HL-60 (cell line): ENCODE data around the gene SPACA6.

ENCODE experiments used
- GABPA ChIP-seq: IDR thresholded peaks from 2 replicates; pipeline ENCODE4 v1.6.1; 2012; ENCODE audit warnings: low read depth
- POLR2AphosphoS5 ChIP-seq: IDR thresholded peaks from 2 replicates; pipeline ENCODE4 v1.6.1; 2012; ENCODE audit warnings: low read depth
- TF ChIP-seq, protein P1 (sequence below): IDR thresholded peaks from one replicate; pipeline ENCODE4 v1.5.1; 2011; ENCODE audit warnings: low read length, control low read depth, inconsistent platforms; ENCODE audit not compliant: insufficient read depth

DNA sequence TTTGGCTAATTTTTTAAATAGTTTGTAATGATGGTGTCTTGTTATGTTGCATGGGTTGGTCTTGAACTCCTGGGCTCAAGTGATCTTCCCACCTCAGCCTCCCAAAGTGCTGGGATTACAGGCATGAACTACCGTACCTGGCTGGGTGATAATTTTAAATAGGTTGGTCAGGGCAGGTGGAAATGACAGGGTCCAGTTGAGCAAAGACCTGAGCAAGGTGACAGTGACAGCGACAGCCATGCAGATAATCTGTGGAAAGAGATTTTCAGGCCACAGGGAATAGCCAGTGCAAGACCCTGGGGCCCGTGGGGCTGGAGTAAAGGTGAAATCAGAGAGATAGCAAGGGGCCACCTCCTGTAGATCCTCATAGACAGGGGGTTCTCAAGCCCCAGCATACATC, 3.5 kb downstream of the SPACA6 start:
- TF ChIP-seq, protein P1, sequence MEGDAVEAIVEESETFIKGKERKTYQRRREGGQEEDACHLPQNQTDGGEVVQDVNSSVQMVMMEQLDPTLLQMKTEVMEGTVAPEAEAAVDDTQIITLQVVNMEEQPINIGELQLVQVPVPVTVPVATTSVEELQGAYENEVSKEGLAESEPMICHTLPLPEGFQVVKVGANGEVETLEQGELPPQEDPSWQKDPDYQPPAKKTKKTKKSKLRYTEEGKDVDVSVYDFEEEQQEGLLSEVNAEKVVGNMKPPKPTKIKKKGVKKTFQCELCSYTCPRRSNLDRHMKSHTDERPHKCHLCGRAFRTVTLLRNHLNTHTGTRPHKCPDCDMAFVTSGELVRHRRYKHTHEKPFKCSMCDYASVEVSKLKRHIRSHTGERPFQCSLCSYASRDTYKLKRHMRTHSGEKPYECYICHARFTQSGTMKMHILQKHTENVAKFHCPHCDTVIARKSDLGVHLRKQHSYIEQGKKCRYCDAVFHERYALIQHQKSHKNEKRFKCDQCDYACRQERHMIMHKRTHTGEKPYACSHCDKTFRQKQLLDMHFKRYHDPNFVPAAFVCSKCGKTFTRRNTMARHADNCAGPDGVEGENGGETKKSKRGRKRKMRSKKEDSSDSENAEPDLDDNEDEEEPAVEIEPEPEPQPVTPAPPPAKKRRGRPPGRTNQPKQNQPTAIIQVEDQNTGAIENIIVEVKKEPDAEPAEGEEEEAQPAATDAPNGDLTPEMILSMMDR, result no peak
- TF ChIP-seq POLR2AphosphoS5 (no peak), GABPA (no peak)
